GM12878 (cell line): ENCODE data around the gene RAPGEF4. TPM values are rescaled to one million over a fixed set of nuclear protein-coding genes. Genes with fewer than 3 reads are reported as not detected.

Source experiments
- ATAC-seq: fragments of 200-7000 bp; cut with Tn5 transposase; 3 replicates; pipeline ENCODE4 v1.9.1; 2020; ENCODE audit warnings: mild to moderate bottlenecking, moderate library complexity
- BruUV-seq: library from RNA; stranded (reverse); fragments of 400-500 nt; replicated peaks from 2 replicates; lab custom pipeline; 2021; lab: Mats Ljungman, UMichigan
- CTCF ChIA-PET: fragments of 300-600 bp; sonication (Branson Sonifier 250); formaldehyde crosslinking; extraction: SDS; loops from one replicate; lab custom pipeline; 2021; ENCODE audit warnings: inconsistent platforms; lab: Yijun Ruan, JAX
- POLR2A ChIA-PET: fragments of 350-600 bp; formaldehyde crosslinking; extraction: SDS; loops from one replicate; lab custom pipeline; 2021; ENCODE audit warnings: inconsistent platforms; lab: Charles Lee
- RAD21 ChIA-PET: fragments of 300-600 bp; sonication (Branson Sonifier 250); formaldehyde crosslinking; loops from one replicate; lab custom pipeline; 2023; ENCODE audit warnings: antibody characterized with exemption; ENCODE audit not compliant: unreplicated experiment; lab: Charles Lee
- SMC1A ChIA-PET: fragments of 300-600 bp; sonication (Branson Sonifier 250); formaldehyde crosslinking; loops from one replicate; lab custom pipeline; 2023; ENCODE audit not compliant: unreplicated experiment, uncharacterized antibody; lab: Charles Lee
- DNase-seq: peaks from one replicate; pipeline ENCODE4 v3.0.0-alpha.2; 2011; ENCODE audit warnings: low read depth, low spot score
- FAIRE-seq: peaks from 3 replicates; lab custom pipeline; 2011; peaks lifted over from hg19 to GRCh38; lab: Jason Lieb, UNC
- H2AFZ ChIP-seq: 2 replicates; pipeline ENCODE4 v1.6.0; 2011; ENCODE audit warnings: low read depth, low read length, control low read depth; ENCODE audit not compliant: control insufficient read depth
- H3K27ac ChIP-seq: 2 replicates; pipeline ENCODE4 v1.5.1; 2011; ENCODE audit warnings: control low read depth; ENCODE audit not compliant: control insufficient read depth, insufficient read depth
- H3K27me3 ChIP-seq, 2 experiments: replicated peaks in 1 of 2; 2 replicates each; pipeline versions ENCODE4 v1.6.0 to v1.6.1; 2011; ENCODE audit warnings: low read length in 1 of 2; ENCODE audit not compliant: control insufficient read depth in 2 of 2, insufficient read depth in 2 of 2
- H3K36me3 ChIP-seq, 2 experiments: 2 replicates each; pipeline ENCODE4 v1.5.1; 2011; ENCODE audit warnings: low read length in 1 of 2; ENCODE audit not compliant: control insufficient read depth in 2 of 2, insufficient read depth in 2 of 2
- H3K4me1 ChIP-seq: 2 replicates; pipeline ENCODE4 v1.6.1; 2011; ENCODE audit warnings: mild to moderate bottlenecking, low read length, moderate library complexity, mixed read lengths; ENCODE audit not compliant: control insufficient read depth, insufficient read depth
- H3K4me2 ChIP-seq: 2 replicates; pipeline ENCODE4 v1.6.0; 2011; ENCODE audit warnings: control low read depth; ENCODE audit not compliant: control insufficient read depth, insufficient read depth
- H3K4me3 ChIP-seq: fragments of 200-600 bp; sonication (generic); 2 replicates; pipeline ENCODE4 v1.5.1; 2016
- H3K79me2 ChIP-seq: 2 replicates; pipeline ENCODE4 v1.6.0; 2011; ENCODE audit warnings: low read length; ENCODE audit not compliant: control insufficient read depth, insufficient read depth
- H3K9ac ChIP-seq: 2 replicates; pipeline ENCODE4 v1.8.0; 2011; ENCODE audit warnings: low read length, control low read depth, mixed read lengths; ENCODE audit not compliant: control insufficient read depth, insufficient read depth
- H3K9me3 ChIP-seq: replicated peaks from 3 replicates; pipeline ENCODE4 v1.5.1; 2011; ENCODE audit warnings: mild to moderate bottlenecking, low read length; ENCODE audit not compliant: control insufficient read depth, insufficient read depth
- H4K20me1 ChIP-seq: 2 replicates; pipeline ENCODE4 v1.6.0; 2011; ENCODE audit not compliant: control insufficient read depth, insufficient read depth
- BACH1 ChIP-seq: fragments of 450-650 bp; IDR thresholded peaks from 2 replicates; pipeline ENCODE4 v1.6.1; 2017; ENCODE audit warnings: mild to moderate bottlenecking, borderline replicate concordance
- BMI1 ChIP-seq: fragments of 450-650 bp; IDR thresholded peaks from 2 replicates; pipeline ENCODE4 v1.6.1; 2016; ENCODE audit warnings: mild to moderate bottlenecking, moderate library complexity, borderline replicate concordance
- CREM ChIP-seq: IDR thresholded peaks from 2 replicates; pipeline ENCODE4 v1.6.1; 2014; ENCODE audit warnings: antibody characterized with exemption, low read depth
- E4F1 ChIP-seq: fragments of 450-650 bp; IDR thresholded peaks from 2 replicates; pipeline ENCODE4 v1.6.1; 2018; ENCODE audit warnings: borderline replicate concordance, mild to moderate bottlenecking; ENCODE audit not compliant: partially characterized antibody
- HCFC1 ChIP-seq: fragments of 150-350 bp; IDR thresholded peaks from 2 replicates; pipeline ENCODE4 v1.6.1; 2014; ENCODE audit warnings: low read length
- IKZF1 ChIP-seq: fragments of 450-650 bp; conservative IDR thresholded peaks from 2 replicates; pipeline ENCODE4 v1.6.1; 2017; ENCODE audit warnings: antibody characterized with exemption, mild to moderate bottlenecking
- MYC ChIP-seq: IDR thresholded peaks from 2 replicates; pipeline ENCODE4 v1.6.1; 2011; ENCODE audit warnings: mild to moderate bottlenecking, low read length, moderate library complexity, inconsistent platforms; ENCODE audit not compliant: insufficient read depth, insufficient replicate concordance, insufficient read length, severe bottlenecking
- NRF1 ChIP-seq: conservative IDR thresholded peaks from 2 replicates; pipeline ENCODE4 v1.6.1; 2011; ENCODE audit warnings: mild to moderate bottlenecking, low read depth, low read length, improper control_type of control experiment
- POLR2A ChIP-seq: IDR thresholded peaks from 2 replicates; pipeline ENCODE4 v1.6.1; 2011; ENCODE audit warnings: low read depth, mild to moderate bottlenecking, low read length
- SIN3A ChIP-seq: IDR thresholded peaks from 2 replicates; pipeline ENCODE4 v1.6.1; 2012; ENCODE audit warnings: low read depth, low read length, improper control_type of control experiment
- SRF ChIP-seq, 2 experiments: IDR thresholded peaks; 2 replicates each; pipeline ENCODE4 v1.6.1; 2011; ENCODE audit warnings: low read depth in 2 of 2, low read length in 2 of 2, mild to moderate bottlenecking in 1 of 2, moderate library complexity in 1 of 2
- ZBTB4 ChIP-seq: fragments of 450-650 bp; formaldehyde crosslinking; IDR thresholded peaks from 2 replicates; pipeline ENCODE4 v1.4.0; 2022; ENCODE audit warnings: mild to moderate bottlenecking, moderate library complexity
- ZNF622 ChIP-seq: fragments of 450-650 bp; IDR thresholded peaks from 2 replicates; pipeline ENCODE4 v1.6.1; 2017; ENCODE audit warnings: mild to moderate bottlenecking, inconsistent platforms
- ZZZ3 ChIP-seq: IDR thresholded peaks from 2 replicates; pipeline ENCODE4 v1.6.1; 2011; ENCODE audit warnings: low read depth; ENCODE audit not compliant: control insufficient read depth, insufficient read length
- WGBS: methylation state at CpG from one replicate; pipeline ENCODE4 v1.1.6; 2016; ENCODE audit warnings: low lambda C conversion rate; ENCODE audit not compliant: insufficient replicate concordance, insufficient coverage; ENCODE audit errors: missing lambda C conversion rate; 5-methylcytosine and 5-hydroxymethylcytosine counted together
- in situ Hi-C: fragments of 300-500 bp; cut with MboI; formaldehyde crosslinking; loops from 9 replicates; pipeline ENCODE4 v1.14.3; 2018; ENCODE audit warnings: mixed read lengths
- intact Hi-C: fragments of 100-400 bp; cut with micrococcal nuclease; formaldehyde crosslinking; loops from one replicate; pipeline ENCODE4 v1.14.2; 2022; ENCODE audit not compliant: unreplicated experiment
- polyA plus RNA-seq, 11 experiments: library from polyadenylated mRNA; depleted of rRNA in 4 of 11; unstranded in 6 of 11; stranded (reverse) in 5 of 11; fragments of >200 nt; fragmentation: Nextera tagmentation in 4 of 11; fragmentation: Illumina TruSeq in 1 of 11; extraction: Ambion mirVana in 4 of 11; extraction: Trizol in 1 of 11; gene quantifications; 1 replicate in 1 of 11; 2 replicates in 10 of 11; pipeline versions ENCODE4 v1.2.1 to v1.2.3, GENCODE V29; 2011 to 2016; ENCODE audit warnings: inconsistent platforms in 2 of 11, missing spikeins in 2 of 11, low read depth in 1 of 11
- total RNA-seq, 4 experiments: library from RNA; depleted of rRNA in 3 of 4; stranded (reverse); fragments of >200 nt in 3 of 4; fragmentation: Illumina TruSeq in 1 of 4; extraction: Trizol in 1 of 4; gene quantifications; 2 replicates each; pipeline versions ENCODE4 v1.2.1 to v1.2.3, GENCODE V29; 2013 to 2021
- TF ChIP-seq, protein P1 (sequence below): IDR thresholded peaks from 2 replicates; pipeline ENCODE4 v1.6.1; 2012; ENCODE audit warnings: mild to moderate bottlenecking, low read depth, low read length

Gene RAPGEF4
- total and polyA plus RNA-seq, 10 of the 15 experiments (the other 5 are each of a cell fraction or from before 2014, with no cell fraction given): 0.18 TPM; not detected in 8

- WGBS: 60% methylated on average over 3 of the region's 3 CpGs
- no peak overlapping the region for H3K9ac ChIP-seq
- no peaks in the 10 kb centered on the region for H3K36me3 ChIP-seq
- ChIA-PET POLR2A (no interaction called here), CTCF (no interaction called here), RAD21 (no interaction called here), SMC1A (no interaction called here)
- no peak for ATAC-seq
- H2AFZ ChIP-seq: no peak overlapping the region
- TF ChIP-seq MYC (no peak), NRF1 (no peak), SIN3A (no peak), CREM (no peak), SRF (IDR thresholded peaks at IDR 0.05; ENCODE audit: low read depth in 2 of 2, low read length in 2 of 2) (no peak), ZZZ3 (no peak), POLR2A (no peak), HCFC1 (no peak), IKZF1 (no peak), BACH1 (no peak), ZBTB4 (CRISPR knock-in tag) (no peak), BMI1 (no peak), ZNF622 (no peak), E4F1 (no peak)
- TF ChIP-seq, protein P1, sequence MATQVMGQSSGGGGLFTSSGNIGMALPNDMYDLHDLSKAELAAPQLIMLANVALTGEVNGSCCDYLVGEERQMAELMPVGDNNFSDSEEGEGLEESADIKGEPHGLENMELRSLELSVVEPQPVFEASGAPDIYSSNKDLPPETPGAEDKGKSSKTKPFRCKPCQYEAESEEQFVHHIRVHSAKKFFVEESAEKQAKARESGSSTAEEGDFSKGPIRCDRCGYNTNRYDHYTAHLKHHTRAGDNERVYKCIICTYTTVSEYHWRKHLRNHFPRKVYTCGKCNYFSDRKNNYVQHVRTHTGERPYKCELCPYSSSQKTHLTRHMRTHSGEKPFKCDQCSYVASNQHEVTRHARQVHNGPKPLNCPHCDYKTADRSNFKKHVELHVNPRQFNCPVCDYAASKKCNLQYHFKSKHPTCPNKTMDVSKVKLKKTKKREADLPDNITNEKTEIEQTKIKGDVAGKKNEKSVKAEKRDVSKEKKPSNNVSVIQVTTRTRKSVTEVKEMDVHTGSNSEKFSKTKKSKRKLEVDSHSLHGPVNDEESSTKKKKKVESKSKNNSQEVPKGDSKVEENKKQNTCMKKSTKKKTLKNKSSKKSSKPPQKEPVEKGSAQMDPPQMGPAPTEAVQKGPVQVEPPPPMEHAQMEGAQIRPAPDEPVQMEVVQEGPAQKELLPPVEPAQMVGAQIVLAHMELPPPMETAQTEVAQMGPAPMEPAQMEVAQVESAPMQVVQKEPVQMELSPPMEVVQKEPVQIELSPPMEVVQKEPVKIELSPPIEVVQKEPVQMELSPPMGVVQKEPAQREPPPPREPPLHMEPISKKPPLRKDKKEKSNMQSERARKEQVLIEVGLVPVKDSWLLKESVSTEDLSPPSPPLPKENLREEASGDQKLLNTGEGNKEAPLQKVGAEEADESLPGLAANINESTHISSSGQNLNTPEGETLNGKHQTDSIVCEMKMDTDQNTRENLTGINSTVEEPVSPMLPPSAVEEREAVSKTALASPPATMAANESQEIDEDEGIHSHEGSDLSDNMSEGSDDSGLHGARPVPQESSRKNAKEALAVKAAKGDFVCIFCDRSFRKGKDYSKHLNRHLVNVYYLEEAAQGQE: no peak
- no peak overlapping the region for H3K4me3 ChIP-seq
- no peaks in the 10 kb centered on the region for H3K4me1 ChIP-seq
- H3K9me3 ChIP-seq: no peaks in the 10 kb centered on the region
- H3K4me2 ChIP-seq: no peak overlapping the region
- H3K79me2 ChIP-seq: no peaks in the 10 kb centered on the region
- peaks cover 0 to 2% of the 10 kb centered on the region in 2 experiments; a peak in 3 of 4 replicates for H3K27me3 ChIP-seq
- no peak for FAIRE-seq
- H3K27ac ChIP-seq: no peak overlapping the region
- BruUV-seq: no TSS peak
- DNase-seq: no peak
- intact Hi-C loops: no loop called here
- in situ Hi-C loops: no loop called here
- no peaks in the 10 kb centered on the region for H4K20me1 ChIP-seq
Observed at GRCh38 chr2:172964511-172965139, 229.0 kb downstream of the RAPGEF4 start.
